ENCODE data around the gene CNPY4.
A peak's percentile ranks its signal among the peaks of the same experiment; 100 is the strongest.

The CNPY4 gene

GRCh38 chr7:100115026-100115425 lies 4.4 kb upstream of the CNPY4 start:
- H3K9ac ChIP-seq (ENCODE audit: low read depth in 1 of 2, low read length in 2 of 2), result no peak overlapping the region

GRCh38 chr7:100118388-100119071 lies 904 bp upstream of the CNPY4 start:
- H3K4me3 ChIP-seq (ENCODE audit: low read length in 2 of 2), result peak overlapping the region; percentile 72 to 97
- H3K27ac ChIP-seq (ENCODE audit: low read depth in 2 of 2, low read length in 2 of 2), result peak overlapping the region in 1 of 2 donors; percentile 82
- H3K36me3 ChIP-seq (ENCODE audit: control insufficient read depth in 2 of 2, insufficient read depth in 2 of 2, low read length in 2 of 2), result peaks cover 3 to 6% of the 10 kb centered on the region in 2 donors
- no peaks in the 10 kb centered on the region for H3K9me3 ChIP-seq (ENCODE audit: control insufficient read depth in 2 of 2, low read length in 2 of 2)
- H3K27me3 ChIP-seq (ENCODE audit: control insufficient read depth in 2 of 2, insufficient read depth in 2 of 2, low read length in 2 of 2), result no peaks in the 10 kb centered on the region
- peak overlapping the region; percentile 68 to 89 for H3K9ac ChIP-seq (ENCODE audit: low read depth in 1 of 2, low read length in 2 of 2)
- H3K4me1 ChIP-seq (ENCODE audit: control insufficient read depth in 2 of 2, insufficient read depth in 2 of 2, low read length in 2 of 2), result peaks cover 13 to 16% of the 10 kb centered on the region in 2 donors

More at GRCh38 chr7:100115026-100115425, 4.4 kb upstream of the CNPY4 start:
- Histone ChIP-seq H3K4me3 (ENCODE audit: low read length in 2 of 2) (no peak overlapping the region), H3K27ac (ENCODE audit: low read depth in 2 of 2, low read length in 2 of 2) (no peak overlapping the region), H3K4me1 (ENCODE audit: control insufficient read depth in 2 of 2, insufficient read depth in 2 of 2, low read length in 2 of 2) (peaks cover 5% of the 10 kb centered on the region in 2 donors), H3K36me3 (ENCODE audit: control insufficient read depth in 2 of 2, insufficient read depth in 2 of 2, low read length in 2 of 2) (peaks cover 16 to 24% of the 10 kb centered on the region in 2 donors), H3K27me3 (ENCODE audit: control insufficient read depth in 2 of 2, insufficient read depth in 2 of 2, low read length in 2 of 2) (no peaks in the 10 kb centered on the region), H3K9me3 (ENCODE audit: control insufficient read depth in 2 of 2, low read length in 2 of 2) (no peaks in the 10 kb centered on the region)

- H3K4me3 ChIP-seq (ENCODE audit: low read length in 2 of 2), result peak overlapping the region; percentile 72 to 97
- H3K27ac ChIP-seq (ENCODE audit: low read depth in 2 of 2, low read length in 2 of 2), result peak overlapping the region; percentile 49 to 82
- H3K27me3 ChIP-seq (ENCODE audit: control insufficient read depth in 2 of 2, insufficient read depth in 2 of 2, low read length in 2 of 2), result no peaks in the 10 kb centered on the region
- H3K9ac ChIP-seq (ENCODE audit: low read depth in 1 of 2, low read length in 2 of 2), result peak overlapping the region; percentile 63 to 68
- no peaks in the 10 kb centered on the region for H3K36me3 ChIP-seq (ENCODE audit: control insufficient read depth in 2 of 2, insufficient read depth in 2 of 2, low read length in 2 of 2)
- no peaks in the 10 kb centered on the region for H3K9me3 ChIP-seq (ENCODE audit: control insufficient read depth in 2 of 2, low read length in 2 of 2)
- H3K4me1 ChIP-seq (ENCODE audit: control insufficient read depth in 2 of 2, insufficient read depth in 2 of 2, low read length in 2 of 2), result peaks cover 25 to 28% of the 10 kb centered on the region in 2 donors
Measured at GRCh38 chr7:100119970-100120732, 717 bp downstream of the CNPY4 start.

- Histone ChIP-seq H3K4me1 (ENCODE audit: control insufficient read depth in 2 of 2, insufficient read depth in 2 of 2, low read length in 2 of 2) (peaks cover 28 to 32% of the 10 kb centered on the region in 2 donors), H3K9me3 (ENCODE audit: control insufficient read depth in 2 of 2, low read length in 2 of 2) (no peaks in the 10 kb centered on the region), H3K36me3 (ENCODE audit: control insufficient read depth in 2 of 2, insufficient read depth in 2 of 2, low read length in 2 of 2) (no peaks in the 10 kb centered on the region), H3K4me3 (ENCODE audit: low read length in 2 of 2) (peak overlapping the region in 1 of 2 donors; percentile 97), H3K27me3 (ENCODE audit: control insufficient read depth in 2 of 2, insufficient read depth in 2 of 2, low read length in 2 of 2) (no peaks in the 10 kb centered on the region), H3K9ac (ENCODE audit: low read depth in 1 of 2, low read length in 2 of 2) (no peak overlapping the region), H3K27ac (ENCODE audit: low read depth in 2 of 2, low read length in 2 of 2) (peak overlapping the region in 1 of 2 donors; percentile 82)
Measured at GRCh38 chr7:100120733-100121036, 1.3 kb downstream of the CNPY4 start.

- H3K4me1 ChIP-seq (ENCODE audit: control insufficient read depth in 2 of 2, insufficient read depth in 2 of 2, low read length in 2 of 2), result peaks cover 31 to 34% of the 10 kb centered on the region in 2 donors
- H3K4me3 ChIP-seq (ENCODE audit: low read length in 2 of 2), result no peak overlapping the region
- no peak overlapping the region for H3K27ac ChIP-seq (ENCODE audit: low read depth in 2 of 2, low read length in 2 of 2)
- H3K9me3 ChIP-seq (ENCODE audit: control insufficient read depth in 2 of 2, low read length in 2 of 2), result no peaks in the 10 kb centered on the region
- no peaks in the 10 kb centered on the region for H3K27me3 ChIP-seq (ENCODE audit: control insufficient read depth in 2 of 2, insufficient read depth in 2 of 2, low read length in 2 of 2)
- H3K36me3 ChIP-seq (ENCODE audit: control insufficient read depth in 2 of 2, insufficient read depth in 2 of 2, low read length in 2 of 2), result no peaks in the 10 kb centered on the region
- H3K9ac ChIP-seq (ENCODE audit: low read depth in 1 of 2, low read length in 2 of 2), result no peak overlapping the region
Measured at GRCh38 chr7:100122067-100122466, 2.6 kb downstream of the CNPY4 start.

- no peak overlapping the region for H3K27ac ChIP-seq (ENCODE audit: low read depth in 2 of 2, low read length in 2 of 2)
Measured at GRCh38 chr7:100122568-100122967, 3.1 kb downstream of the CNPY4 start.

GRCh38 chr7:100124301-100125230 lies 5.1 kb downstream of the CNPY4 start:
- peak overlapping the region; percentile 98 to 99 for H3K27ac ChIP-seq (ENCODE audit: low read depth in 2 of 2, low read length in 2 of 2)
- peak overlapping the region in 1 of 2 donors; percentile 58 for H3K4me3 ChIP-seq (ENCODE audit: low read length in 2 of 2)
- H3K4me1 ChIP-seq (ENCODE audit: control insufficient read depth in 2 of 2, insufficient read depth in 2 of 2, low read length in 2 of 2), result peaks cover 37 to 38% of the 10 kb centered on the region in 2 donors
- H3K9me3 ChIP-seq (ENCODE audit: control insufficient read depth in 2 of 2, low read length in 2 of 2), result no peaks in the 10 kb centered on the region
- no peaks in the 10 kb centered on the region for H3K27me3 ChIP-seq (ENCODE audit: control insufficient read depth in 2 of 2, insufficient read depth in 2 of 2, low read length in 2 of 2)
- peak overlapping the region; percentile 42 to 98 for H3K9ac ChIP-seq (ENCODE audit: low read depth in 1 of 2, low read length in 2 of 2)
- no peaks in the 10 kb centered on the region for H3K36me3 ChIP-seq (ENCODE audit: control insufficient read depth in 2 of 2, insufficient read depth in 2 of 2, low read length in 2 of 2)

More at GRCh38 chr7:100122568-100122967, 3.1 kb downstream of the CNPY4 start:
- no peaks in the 10 kb centered on the region for H3K36me3 ChIP-seq (ENCODE audit: control insufficient read depth in 2 of 2, insufficient read depth in 2 of 2, low read length in 2 of 2)
- H3K27me3 ChIP-seq (ENCODE audit: control insufficient read depth in 2 of 2, insufficient read depth in 2 of 2, low read length in 2 of 2), result no peaks in the 10 kb centered on the region
- no peak overlapping the region for H3K4me3 ChIP-seq (ENCODE audit: low read length in 2 of 2)
- no peaks in the 10 kb centered on the region for H3K9me3 ChIP-seq (ENCODE audit: control insufficient read depth in 2 of 2, low read length in 2 of 2)
- no peak overlapping the region for H3K9ac ChIP-seq (ENCODE audit: low read depth in 1 of 2, low read length in 2 of 2)
- H3K4me1 ChIP-seq (ENCODE audit: control insufficient read depth in 2 of 2, insufficient read depth in 2 of 2, low read length in 2 of 2), result peaks cover 33 to 34% of the 10 kb centered on the region in 2 donors

- H3K4me3 ChIP-seq (ENCODE audit: low read length in 2 of 2), result peak overlapping the region; percentile 95
- peak overlapping the region; percentile 98 to 99 for H3K27ac ChIP-seq (ENCODE audit: low read depth in 2 of 2, low read length in 2 of 2)
- H3K9ac ChIP-seq (ENCODE audit: low read depth in 1 of 2, low read length in 2 of 2), result peak overlapping the region; percentile 97 to 98
- no peaks in the 10 kb centered on the region for H3K36me3 ChIP-seq (ENCODE audit: control insufficient read depth in 2 of 2, insufficient read depth in 2 of 2, low read length in 2 of 2)
- H3K4me1 ChIP-seq (ENCODE audit: control insufficient read depth in 2 of 2, insufficient read depth in 2 of 2, low read length in 2 of 2), result peaks cover 33 to 38% of the 10 kb centered on the region in 2 donors
- no peaks in the 10 kb centered on the region for H3K9me3 ChIP-seq (ENCODE audit: control insufficient read depth in 2 of 2, low read length in 2 of 2)
- no peaks in the 10 kb centered on the region for H3K27me3 ChIP-seq (ENCODE audit: control insufficient read depth in 2 of 2, insufficient read depth in 2 of 2, low read length in 2 of 2)
Measured at GRCh38 chr7:100126239-100126930, 7.0 kb downstream of the CNPY4 start.
